ENCODE results near the gene ATF7IP. TPM values are rescaled to one million over a fixed set of nuclear protein-coding genes. Genes with fewer than 3 reads are reported as not detected.

ATF7IP gene
- total RNA-seq, 1 experiment from 2014 or later = 25.4 TPM

DNA sequence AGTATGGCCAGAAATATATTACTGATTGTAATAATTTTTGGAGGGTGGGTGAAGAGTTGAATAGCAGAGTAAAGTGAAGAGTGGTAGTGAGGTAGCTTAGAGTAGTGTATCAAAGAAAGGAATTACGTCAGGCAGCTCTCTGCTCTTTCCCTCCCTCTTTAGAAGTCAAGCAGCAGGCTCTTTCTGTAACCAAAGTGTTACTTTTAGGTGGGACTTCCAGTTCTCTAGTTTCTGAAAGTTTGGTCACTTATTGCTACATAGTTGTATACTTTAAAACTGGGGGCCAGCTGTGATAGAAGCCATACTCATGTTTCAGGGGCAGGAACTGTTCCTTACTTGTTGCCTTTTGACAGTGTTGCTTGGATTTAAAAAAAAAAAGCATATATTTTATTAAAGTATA, 30.6 kb downstream of the ATF7IP start:
- Histone ChIP-seq H3K9me3 (ENCODE audit: control insufficient read depth, insufficient read depth, low read depth, low read length) (peaks cover 12% of the 10 kb centered on the region; the same call in 1 of the 2 replicates), H3K27ac (ENCODE audit: low read length) (peak overlapping the region; percentile 82), H3K36me3 (ENCODE audit: control insufficient read depth, insufficient read depth, low read length) (no peaks in the 10 kb centered on the region; the same call in 1 of the 2 replicates), H3K27me3 (ENCODE audit: control insufficient read depth, insufficient read depth, low read length) (no peaks in the 10 kb centered on the region), H3K4me1 (ENCODE audit: control insufficient read depth, insufficient read depth, low read length) (peaks cover 27% of the 10 kb centered on the region), H3K4me3 (ENCODE audit: low read depth in 2 of 2, low read length in 2 of 2) (no peak overlapping the region)
- ChIA-PET CTCF (no interaction called here), POLR2A (no interaction called here)
- BruUV-seq (replicated peaks) = no TSS peak
- no peak for TF ChIP-seq CTCF (IDR thresholded peaks at IDR 0.05)
- no peak for TF ChIP-seq TCF7L2 (IDR thresholded peaks at IDR 0.05; ENCODE audit: low read depth, low read length)
- no peak for TF ChIP-seq SIN3A (IDR thresholded peaks at IDR 0.05; ENCODE audit: borderline replicate concordance, insufficient read depth, low read depth, low read length)
- TF ChIP-seq POLR2AphosphoS5 (IDR thresholded peaks at IDR 0.05; ENCODE audit: low read depth, low read length) = no peak
- TF ChIP-seq, protein P1, sequence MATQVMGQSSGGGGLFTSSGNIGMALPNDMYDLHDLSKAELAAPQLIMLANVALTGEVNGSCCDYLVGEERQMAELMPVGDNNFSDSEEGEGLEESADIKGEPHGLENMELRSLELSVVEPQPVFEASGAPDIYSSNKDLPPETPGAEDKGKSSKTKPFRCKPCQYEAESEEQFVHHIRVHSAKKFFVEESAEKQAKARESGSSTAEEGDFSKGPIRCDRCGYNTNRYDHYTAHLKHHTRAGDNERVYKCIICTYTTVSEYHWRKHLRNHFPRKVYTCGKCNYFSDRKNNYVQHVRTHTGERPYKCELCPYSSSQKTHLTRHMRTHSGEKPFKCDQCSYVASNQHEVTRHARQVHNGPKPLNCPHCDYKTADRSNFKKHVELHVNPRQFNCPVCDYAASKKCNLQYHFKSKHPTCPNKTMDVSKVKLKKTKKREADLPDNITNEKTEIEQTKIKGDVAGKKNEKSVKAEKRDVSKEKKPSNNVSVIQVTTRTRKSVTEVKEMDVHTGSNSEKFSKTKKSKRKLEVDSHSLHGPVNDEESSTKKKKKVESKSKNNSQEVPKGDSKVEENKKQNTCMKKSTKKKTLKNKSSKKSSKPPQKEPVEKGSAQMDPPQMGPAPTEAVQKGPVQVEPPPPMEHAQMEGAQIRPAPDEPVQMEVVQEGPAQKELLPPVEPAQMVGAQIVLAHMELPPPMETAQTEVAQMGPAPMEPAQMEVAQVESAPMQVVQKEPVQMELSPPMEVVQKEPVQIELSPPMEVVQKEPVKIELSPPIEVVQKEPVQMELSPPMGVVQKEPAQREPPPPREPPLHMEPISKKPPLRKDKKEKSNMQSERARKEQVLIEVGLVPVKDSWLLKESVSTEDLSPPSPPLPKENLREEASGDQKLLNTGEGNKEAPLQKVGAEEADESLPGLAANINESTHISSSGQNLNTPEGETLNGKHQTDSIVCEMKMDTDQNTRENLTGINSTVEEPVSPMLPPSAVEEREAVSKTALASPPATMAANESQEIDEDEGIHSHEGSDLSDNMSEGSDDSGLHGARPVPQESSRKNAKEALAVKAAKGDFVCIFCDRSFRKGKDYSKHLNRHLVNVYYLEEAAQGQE (IDR thresholded peaks at IDR 0.05; ENCODE audit: insufficient read depth in 1 of 2, low read depth in 2 of 2, low read length in 1 of 2) = no peak
- in situ Hi-C loops (cut with HindIII; ENCODE audit: low pct_unique_long_range_greater_than_20kb, low sequenced_read_pairs) = no loop called here
- ATAC-seq = no peak
- no peak for DNase-seq (ENCODE audit: low read depth, low spot score)
- intact Hi-C loops (cut with micrococcal nuclease; ENCODE audit: unreplicated experiment) = loop anchor here (10.0 kb wide), 1 partner anchor 141 kb away; no protein-coding TSS in a partner anchor

- peaks cover 12% of the 10 kb centered on the region; the same call in 1 of the 2 replicates for H3K9me3 ChIP-seq (ENCODE audit: control insufficient read depth, insufficient read depth, low read depth, low read length)
- intact Hi-C loops (cut with micrococcal nuclease; ENCODE audit: unreplicated experiment) (loop anchor here (10.0 kb wide), 1 partner anchor 145 kb away; no protein-coding TSS in a partner anchor), in situ Hi-C loops (cut with HindIII; ENCODE audit: low pct_unique_long_range_greater_than_20kb, low sequenced_read_pairs) (no loop called here)
- no peak overlapping the region for H3K27ac ChIP-seq (ENCODE audit: low read length)
- no peaks in the 10 kb centered on the region for H3K27me3 ChIP-seq (ENCODE audit: control insufficient read depth, insufficient read depth, low read length)
- no peak overlapping the region for H3K4me3 ChIP-seq (ENCODE audit: low read depth in 2 of 2, low read length in 2 of 2)
- TF ChIP-seq POLR2AphosphoS5 (IDR thresholded peaks at IDR 0.05; ENCODE audit: low read depth, low read length) (no peak), TCF7L2 (IDR thresholded peaks at IDR 0.05; ENCODE audit: low read depth, low read length) (no peak), SIN3A (IDR thresholded peaks at IDR 0.05; ENCODE audit: borderline replicate concordance, insufficient read depth, low read depth, low read length) (no peak)
- TF ChIP-seq, protein P1 (IDR thresholded peaks at IDR 0.05; ENCODE audit: insufficient read depth in 1 of 2, low read depth in 2 of 2, low read length in 1 of 2) = no peak
- CTCF ChIA-PET = no interaction called here
- DNase-seq (ENCODE audit: low read depth, low spot score) = no peak
- peaks cover 11% of the 10 kb centered on the region for H3K4me1 ChIP-seq (ENCODE audit: control insufficient read depth, insufficient read depth, low read length)
- POLR2A ChIA-PET = no interaction called here
- no peak for ATAC-seq
- BruUV-seq (replicated peaks) = no TSS peak
- no peaks in the 10 kb centered on the region for H3K36me3 ChIP-seq (ENCODE audit: control insufficient read depth, insufficient read depth, low read length)
Observed at GRCh38 chr12:14399871-14400270, 34.4 kb downstream of the ATF7IP start.
